T-helper 1 cell treated with Interleukin-12 subunit alpha and Interleukin-12 subunit beta and Interleukin-4 antibody, amounts not matched to agents 30 μg/mL and 1 μg/mL, for 36 hours (primary cell): ENCODE results near the gene IGF1.
A peak's percentile ranks its signal among the peaks of the same experiment; 100 is the strongest.

Experiments
- H3K27ac Mint-ChIP-seq: one replicate; pipeline ENCODE4 v1.8.0; 2021; ENCODE audit warnings: mild to moderate bottlenecking, mixed read lengths
- H3K27me3 Mint-ChIP-seq: one replicate; pipeline ENCODE4 v1.8.0; 2021; ENCODE audit warnings: low read depth, mixed read lengths
- H3K36me3 Mint-ChIP-seq: one replicate; pipeline ENCODE4 v1.8.0; 2021; ENCODE audit warnings: low read depth, mixed read lengths
- H3K4me1 Mint-ChIP-seq: one replicate; pipeline ENCODE4 v1.8.0; 2021; ENCODE audit warnings: low read depth, mixed read lengths
- H3K4me3 Mint-ChIP-seq: one replicate; pipeline ENCODE4 v1.8.0; 2021; ENCODE audit warnings: mild to moderate bottlenecking, moderate library complexity, mixed read lengths
- H3K9me3 Mint-ChIP-seq: one replicate; pipeline ENCODE4 v1.8.0; 2021; ENCODE audit warnings: mixed read lengths

IGF1 gene

DNA sequence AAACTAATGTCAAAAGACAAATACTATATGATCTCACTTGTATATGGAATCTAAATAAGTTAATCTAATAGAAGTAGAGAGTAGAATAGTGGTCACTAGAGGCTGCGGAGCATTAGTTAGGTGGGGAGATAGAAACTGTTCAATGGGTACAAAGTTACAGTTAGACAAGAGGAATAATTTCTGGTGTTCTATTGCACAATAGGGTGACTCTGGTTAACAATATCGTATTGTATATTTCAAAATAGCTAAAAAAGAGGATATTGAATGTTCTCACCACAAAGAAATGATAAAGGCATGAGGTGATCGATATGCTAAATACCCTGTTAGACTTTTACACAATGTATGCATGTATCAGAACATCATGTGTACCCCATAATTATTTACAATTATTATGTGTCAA is 42.9 kb downstream of the IGF1 start:
- Mint-ChIP-seq H3K36me3 (no peaks in the 10 kb centered on the region), H3K9me3 (no peaks in the 10 kb centered on the region), H3K4me3 (no peak overlapping the region), H3K27ac (no peak overlapping the region), H3K4me1 (no peaks in the 10 kb centered on the region), H3K27me3 (no peaks in the 10 kb centered on the region)

DNA sequence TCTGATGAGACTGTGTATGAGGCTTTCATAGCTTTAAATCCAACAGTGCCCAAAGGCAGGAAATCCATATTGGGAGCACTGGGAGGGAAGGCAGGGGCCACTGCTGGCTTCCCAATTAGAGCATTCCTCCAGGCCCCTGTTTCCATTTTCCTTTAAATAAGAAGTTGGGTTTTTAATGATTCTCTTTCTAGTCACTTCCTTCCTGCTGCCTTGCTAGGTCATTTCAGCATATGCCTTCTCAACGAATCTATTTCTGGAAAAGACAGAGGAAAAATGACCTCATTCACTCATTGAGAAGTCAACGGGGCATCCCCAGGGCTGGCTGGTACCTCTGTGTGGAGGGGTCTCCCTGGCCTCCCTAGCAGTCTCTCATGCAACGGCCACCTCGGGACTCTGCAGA is 43.5 kb downstream of the IGF1 start:
- H3K4me1 Mint-ChIP-seq: no peaks in the 10 kb centered on the region
- H3K27me3 Mint-ChIP-seq: no peaks in the 10 kb centered on the region
- H3K4me3 Mint-ChIP-seq: no peak overlapping the region
- H3K27ac Mint-ChIP-seq: no peak overlapping the region
- no peaks in the 10 kb centered on the region for H3K36me3 Mint-ChIP-seq
- H3K9me3 Mint-ChIP-seq: no peaks in the 10 kb centered on the region

DNA sequence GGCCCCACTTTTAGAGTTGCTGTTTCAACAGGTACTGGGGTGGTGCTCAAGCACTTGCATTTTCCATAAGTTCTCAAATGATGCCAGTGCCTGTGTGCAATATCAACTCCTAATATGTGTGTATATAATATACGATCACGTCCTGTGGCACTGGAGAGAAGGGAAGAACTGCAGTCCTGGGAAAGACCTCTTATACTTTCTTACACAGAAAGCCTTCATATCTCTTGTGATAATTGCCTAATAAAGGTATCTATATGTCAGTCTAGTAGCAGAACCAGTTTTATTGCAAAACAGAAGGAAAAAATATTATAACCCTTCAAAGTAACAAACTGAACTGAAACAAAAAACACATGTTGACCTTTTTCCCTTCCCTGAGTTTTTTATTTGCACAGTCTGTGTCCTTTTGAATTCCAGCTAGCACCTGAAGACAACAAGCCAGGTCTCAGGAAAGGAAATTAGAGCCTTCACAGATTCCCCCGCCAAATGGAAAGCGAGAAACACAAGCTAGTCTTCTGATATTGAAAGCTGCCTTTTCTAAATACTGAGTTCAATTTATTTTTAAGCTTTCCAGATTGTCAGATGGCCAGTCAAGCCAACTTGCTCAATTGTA is 44.4 kb downstream of the IGF1 start:
- H3K36me3 Mint-ChIP-seq: no peaks in the 10 kb centered on the region
- no peak overlapping the region for H3K4me3 Mint-ChIP-seq
- H3K4me1 Mint-ChIP-seq: no peaks in the 10 kb centered on the region
- H3K9me3 Mint-ChIP-seq: no peaks in the 10 kb centered on the region
- peaks cover 2% of the 10 kb centered on the region for H3K27me3 Mint-ChIP-seq
- H3K27ac Mint-ChIP-seq: no peak overlapping the region

DNA sequence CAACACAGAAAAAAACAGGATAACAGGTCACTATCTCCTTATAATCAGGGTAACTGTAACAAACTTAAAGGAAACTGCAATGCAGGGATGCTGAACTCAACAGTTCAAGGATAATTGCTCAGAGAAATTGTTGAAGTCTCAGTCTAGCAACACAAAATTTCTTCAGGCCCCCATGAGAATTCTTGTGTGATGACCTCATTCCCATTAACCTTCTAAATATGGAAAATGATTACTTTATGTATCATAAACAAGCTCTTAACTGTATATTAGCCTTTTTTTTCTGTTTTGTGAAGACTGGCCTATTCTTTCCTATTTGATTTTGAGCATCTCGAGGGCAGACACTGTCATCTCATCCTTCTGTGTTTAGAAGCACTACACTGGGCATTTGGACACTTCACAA is 47.1 kb downstream of the IGF1 start:
- no peak overlapping the region for H3K27ac Mint-ChIP-seq
- no peaks in the 10 kb centered on the region for H3K4me1 Mint-ChIP-seq
- no peaks in the 10 kb centered on the region for H3K9me3 Mint-ChIP-seq
- H3K4me3 Mint-ChIP-seq: no peak overlapping the region
- peaks cover 6% of the 10 kb centered on the region for H3K27me3 Mint-ChIP-seq
- no peaks in the 10 kb centered on the region for H3K36me3 Mint-ChIP-seq

DNA sequence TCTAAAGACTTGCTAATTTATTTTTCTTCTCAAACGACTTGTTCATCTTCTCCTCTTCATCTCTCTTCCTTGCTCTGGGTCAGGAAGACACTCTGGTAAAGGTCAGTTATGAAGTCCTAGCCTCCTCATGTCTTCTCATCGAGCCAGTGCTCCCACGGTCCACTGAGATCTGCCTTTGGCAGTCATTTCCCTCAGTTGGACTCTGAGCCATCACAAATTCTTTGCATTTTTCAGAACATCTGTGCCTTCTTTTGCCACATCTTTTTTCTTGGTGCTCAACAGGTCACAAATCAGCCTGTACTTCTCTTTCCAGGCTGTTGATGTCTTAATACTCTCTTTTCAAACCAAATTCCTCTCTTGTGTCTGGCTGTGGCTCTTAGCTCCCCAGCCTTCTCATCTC is 49.7 kb downstream of the IGF1 start:
- Mint-ChIP-seq H3K36me3 (no peaks in the 10 kb centered on the region), H3K27me3 (peaks cover 6% of the 10 kb centered on the region), H3K27ac (no peak overlapping the region), H3K4me3 (no peak overlapping the region), H3K9me3 (no peaks in the 10 kb centered on the region), H3K4me1 (no peaks in the 10 kb centered on the region)

DNA sequence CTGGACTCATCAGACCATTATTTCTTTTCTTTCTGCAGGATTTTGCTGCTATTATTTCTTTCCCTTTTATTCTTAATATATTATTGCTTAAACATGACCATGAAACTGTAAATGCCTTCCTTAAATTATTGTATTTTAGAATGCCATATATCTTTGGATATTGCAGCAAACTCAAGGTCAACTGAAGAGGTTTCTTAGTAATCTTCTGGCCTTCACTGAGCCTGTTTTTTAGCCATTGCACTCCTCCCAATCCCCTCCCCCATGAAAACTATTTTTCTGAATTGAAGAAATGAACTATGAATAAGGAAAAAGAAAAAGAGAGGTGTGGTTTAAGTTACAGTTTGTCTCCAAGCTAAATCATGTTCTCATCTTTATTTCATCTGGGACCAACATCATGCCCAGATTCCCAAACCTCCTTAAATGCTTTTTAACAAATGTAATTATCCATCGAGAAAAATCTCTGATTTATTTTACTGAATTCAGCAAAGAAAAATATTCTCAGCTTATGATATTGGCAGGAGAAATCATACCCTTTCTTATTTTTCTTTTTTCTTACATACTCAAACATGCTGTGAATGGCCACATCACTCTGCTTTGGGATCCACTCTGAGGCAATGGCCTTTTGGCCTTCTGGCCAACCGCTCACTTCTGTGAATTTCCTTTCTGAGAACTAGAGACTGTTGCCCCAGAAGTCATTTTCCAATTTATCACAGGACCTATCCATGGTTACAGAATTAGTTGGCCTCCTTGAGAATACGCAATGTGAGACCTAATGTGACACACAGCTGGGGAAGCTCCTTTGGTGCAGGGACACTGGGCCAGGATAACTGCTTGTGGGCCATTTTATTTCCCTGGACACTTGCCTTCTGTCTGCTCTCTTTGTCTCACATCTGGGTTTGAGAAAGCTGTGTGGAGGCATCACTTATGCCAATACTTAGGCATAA is 50.9 kb downstream of the IGF1 start:
- no peaks in the 10 kb centered on the region for H3K4me1 Mint-ChIP-seq
- H3K27me3 Mint-ChIP-seq: peaks cover 6% of the 10 kb centered on the region
- no peaks in the 10 kb centered on the region for H3K36me3 Mint-ChIP-seq
- H3K9me3 Mint-ChIP-seq: peaks cover 4% of the 10 kb centered on the region
- H3K27ac Mint-ChIP-seq: no peak overlapping the region
- no peak overlapping the region for H3K4me3 Mint-ChIP-seq

DNA sequence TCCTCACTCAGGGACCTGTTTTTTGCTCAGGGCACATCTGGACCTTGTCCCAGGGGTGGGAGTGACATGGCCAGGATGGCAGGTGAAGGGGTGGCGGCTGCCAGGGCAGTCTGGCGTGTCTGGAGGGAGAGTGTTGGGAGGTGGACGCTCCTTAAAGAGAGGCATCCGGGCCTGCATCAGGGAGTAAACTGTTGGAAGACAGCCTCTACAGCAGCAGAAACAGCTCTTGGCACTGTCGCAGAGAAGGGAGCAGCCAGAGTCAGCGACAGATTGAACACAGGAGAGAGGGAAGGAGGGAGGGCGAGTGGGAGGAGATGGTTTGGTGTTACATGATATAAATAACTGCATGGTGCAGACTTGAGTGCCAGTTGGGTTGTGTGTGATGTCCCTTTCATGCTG is 52.8 kb downstream of the IGF1 start:
- H3K27ac Mint-ChIP-seq: no peak overlapping the region
- peaks cover 10% of the 10 kb centered on the region for H3K9me3 Mint-ChIP-seq
- peaks cover 6% of the 10 kb centered on the region for H3K27me3 Mint-ChIP-seq
- peaks cover 4% of the 10 kb centered on the region for H3K4me1 Mint-ChIP-seq
- H3K36me3 Mint-ChIP-seq: peaks cover 1% of the 10 kb centered on the region
- no peak overlapping the region for H3K4me3 Mint-ChIP-seq

DNA sequence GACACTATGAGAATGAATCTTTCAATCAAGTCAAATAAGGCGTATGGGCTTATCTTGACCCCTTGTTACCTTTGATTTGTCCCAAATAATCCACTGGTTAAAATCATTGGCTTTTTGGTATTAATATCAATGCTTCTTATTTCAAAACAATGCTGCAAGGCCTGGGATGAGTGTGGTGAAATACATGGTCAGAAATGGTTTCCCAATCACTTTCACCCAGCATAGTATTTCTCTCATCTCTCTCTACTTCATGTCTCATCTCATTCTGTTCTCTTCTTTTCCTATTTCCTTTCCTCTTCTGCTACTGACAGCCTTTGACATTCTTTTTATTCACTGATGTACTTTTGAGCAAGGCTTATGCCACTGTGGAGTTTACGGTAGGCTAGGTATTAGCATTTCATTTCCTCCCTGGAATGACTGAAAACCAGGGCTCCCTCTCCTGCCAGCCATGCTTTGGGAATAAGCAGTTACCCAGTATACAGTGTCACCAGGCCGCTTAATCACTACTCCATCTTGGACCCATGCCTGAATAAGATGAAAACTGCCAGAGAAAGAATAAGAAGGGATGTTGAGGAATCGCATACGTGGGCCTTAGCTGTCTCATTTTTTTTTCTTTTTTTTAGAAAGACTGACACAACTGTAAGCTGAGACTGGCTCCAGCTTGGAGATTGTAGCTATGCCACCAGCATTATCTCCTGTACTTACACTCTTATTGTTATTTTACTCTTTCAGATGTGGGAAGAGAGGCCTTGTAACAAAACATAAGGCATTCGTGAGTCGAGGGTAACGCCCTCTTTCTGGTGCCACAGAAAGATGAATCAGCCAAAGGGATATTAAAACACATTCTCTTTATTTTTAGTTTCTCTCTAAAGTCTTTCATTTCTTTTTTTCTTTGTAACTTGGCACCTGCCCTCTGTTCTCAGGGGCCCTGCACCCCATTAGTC is 53.5 kb downstream of the IGF1 start:
- H3K27ac Mint-ChIP-seq: no peak overlapping the region
- peaks cover 6% of the 10 kb centered on the region for H3K27me3 Mint-ChIP-seq
- no peak overlapping the region for H3K4me3 Mint-ChIP-seq
- H3K36me3 Mint-ChIP-seq: peaks cover 1% of the 10 kb centered on the region
- peaks cover 5% of the 10 kb centered on the region for H3K4me1 Mint-ChIP-seq
- H3K9me3 Mint-ChIP-seq: peaks cover 10% of the 10 kb centered on the region

DNA sequence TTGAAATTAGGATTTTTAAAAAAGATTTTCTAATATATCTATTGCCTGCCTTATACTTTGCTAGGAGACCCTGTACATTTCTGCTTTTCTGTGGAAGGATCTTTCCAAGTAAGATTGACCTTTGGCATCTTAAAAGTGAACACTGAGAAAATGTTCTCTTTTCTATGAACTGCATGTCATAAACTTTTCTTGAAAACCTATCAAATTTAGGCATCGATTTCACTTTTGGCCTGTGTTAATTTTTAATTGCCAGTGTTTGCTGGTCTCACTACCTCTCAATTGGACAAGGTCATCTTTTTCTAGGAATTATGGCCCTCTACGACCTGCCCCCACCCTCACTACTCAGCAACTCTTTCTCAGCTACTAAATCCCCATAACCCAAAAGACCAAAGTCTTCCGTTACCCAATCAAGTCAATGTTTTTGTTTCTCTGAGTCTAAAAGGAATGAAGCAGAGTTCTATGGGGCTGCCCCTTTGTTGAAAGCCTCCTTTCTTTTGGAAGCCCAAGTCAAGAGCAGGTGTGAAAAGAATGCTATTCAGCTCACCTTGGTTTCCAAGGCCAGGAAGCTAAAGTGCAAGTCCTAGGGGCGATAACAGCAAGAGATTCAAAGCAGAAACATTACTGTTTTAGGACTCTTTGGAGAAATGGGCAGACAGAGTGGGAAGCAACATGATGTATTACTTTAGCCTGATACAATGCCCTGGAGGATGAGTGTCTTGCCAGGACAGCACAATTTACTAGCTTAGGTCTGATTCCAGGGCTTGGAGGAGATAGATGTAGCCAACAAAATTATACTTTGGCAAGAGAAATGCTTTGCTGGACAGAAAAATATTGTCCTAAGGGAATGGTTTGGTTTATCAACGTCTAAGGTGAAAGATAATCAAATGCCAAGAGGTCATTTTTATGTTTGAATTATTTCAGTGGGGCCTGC is 55.0 kb downstream of the IGF1 start:
- H3K9me3 Mint-ChIP-seq: peaks cover 10% of the 10 kb centered on the region

DNA sequence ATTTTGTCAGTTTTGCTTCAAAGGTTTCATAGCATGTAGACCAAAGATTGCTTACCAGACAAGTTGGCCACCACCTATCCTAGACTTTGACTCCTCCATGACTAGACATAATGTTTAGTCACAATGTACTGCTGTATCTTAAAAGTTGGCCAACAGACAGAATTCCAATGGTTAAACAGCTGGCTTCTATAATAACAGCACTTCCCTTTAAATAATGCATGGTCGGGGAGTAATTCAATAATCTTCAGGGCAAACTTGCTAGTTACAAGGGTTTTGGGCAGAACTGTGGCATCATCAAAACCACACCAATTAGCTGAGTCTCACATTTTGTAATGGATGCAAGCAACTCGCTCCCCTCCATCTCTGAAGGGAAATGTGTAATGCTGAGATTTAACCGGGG is 56.9 kb downstream of the IGF1 start:
- H3K27me3 Mint-ChIP-seq: peaks cover 6% of the 10 kb centered on the region
- H3K27ac Mint-ChIP-seq: no peak overlapping the region
- no peak overlapping the region for H3K4me3 Mint-ChIP-seq
- peaks cover 10% of the 10 kb centered on the region for H3K9me3 Mint-ChIP-seq
- H3K36me3 Mint-ChIP-seq: peaks cover 1% of the 10 kb centered on the region
- H3K4me1 Mint-ChIP-seq: peaks cover 17% of the 10 kb centered on the region

More for the DNA sequence above, 55.0 kb downstream of the IGF1 start:
- Mint-ChIP-seq H3K4me1 (peaks cover 14% of the 10 kb centered on the region), H3K27me3 (no peaks in the 10 kb centered on the region), H3K36me3 (peaks cover 1% of the 10 kb centered on the region), H3K4me3 (no peak overlapping the region), H3K27ac (no peak overlapping the region)

DNA sequence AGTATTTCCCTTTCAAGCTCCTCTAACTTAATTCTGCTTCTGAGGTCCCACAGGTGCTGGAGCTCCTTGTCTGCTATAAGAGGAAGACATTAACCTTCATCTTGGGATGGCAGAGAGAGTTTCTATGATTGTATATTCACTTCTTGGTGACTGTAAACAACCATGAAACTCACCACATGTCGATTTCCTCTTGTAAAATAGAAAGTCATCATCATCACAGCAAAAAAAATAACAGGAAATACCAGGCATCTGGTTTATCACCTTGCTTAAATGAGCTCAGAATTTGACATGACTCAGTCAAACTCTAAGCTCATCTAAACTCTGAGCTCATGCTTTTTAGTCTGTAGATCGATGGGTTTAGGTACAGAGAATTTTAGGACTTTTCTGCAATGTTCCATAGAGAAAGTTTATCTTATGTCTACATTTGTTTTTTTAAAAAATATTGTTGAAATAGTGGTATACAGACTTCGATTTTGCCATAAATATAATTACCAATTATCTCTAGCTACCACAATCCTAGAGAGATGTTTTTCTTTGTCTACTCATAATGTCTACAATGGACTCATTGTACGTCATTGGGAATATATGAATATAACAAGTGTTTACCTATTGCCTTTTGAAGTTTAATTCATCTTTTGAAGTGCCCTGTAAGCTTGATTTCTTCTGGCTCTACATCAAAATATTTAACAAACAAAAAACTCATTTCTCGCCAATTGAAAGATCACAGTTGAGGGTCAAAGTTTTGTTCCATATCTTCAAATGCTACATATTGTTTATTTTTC is 58.4 kb downstream of the IGF1 start:
- H3K9me3 Mint-ChIP-seq: peaks cover 10% of the 10 kb centered on the region
- peaks cover 10% of the 10 kb centered on the region for H3K27me3 Mint-ChIP-seq
- no peak overlapping the region for H3K4me3 Mint-ChIP-seq
- H3K4me1 Mint-ChIP-seq: peaks cover 17% of the 10 kb centered on the region
- H3K27ac Mint-ChIP-seq: peak overlapping the region; percentile 73
- H3K36me3 Mint-ChIP-seq: peaks cover 1% of the 10 kb centered on the region

DNA sequence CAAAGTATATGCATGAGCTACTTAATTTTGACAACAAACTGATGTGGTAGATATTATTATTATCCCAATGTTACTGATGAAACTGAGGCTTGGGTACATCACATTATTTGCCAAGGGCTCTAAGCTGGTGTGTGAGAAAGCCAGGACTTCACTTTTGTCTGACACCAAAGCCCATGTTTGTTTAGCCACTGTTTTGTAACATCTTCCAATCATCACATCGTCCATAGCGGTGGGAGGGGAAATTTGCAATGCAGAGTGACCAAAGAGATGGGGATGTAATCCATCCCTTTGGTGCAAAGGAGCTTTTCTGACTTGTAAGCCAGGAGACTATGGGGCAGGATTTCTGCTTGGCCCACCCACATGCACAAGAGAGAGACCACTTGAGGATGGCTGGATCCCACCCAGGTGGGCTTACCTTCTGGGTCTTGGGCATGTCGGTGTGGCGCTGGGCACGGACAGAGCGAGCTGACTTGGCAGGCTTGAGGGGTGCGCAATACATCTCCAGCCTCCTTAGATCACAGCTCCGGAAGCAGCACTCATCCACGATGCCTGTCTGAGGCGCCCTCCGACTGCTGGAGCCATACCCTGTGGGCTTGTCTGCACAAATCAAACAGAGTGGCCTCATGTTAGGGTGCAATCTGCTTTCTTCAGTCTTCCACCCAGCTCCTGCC is 61.1 kb downstream of the IGF1 start:
- Mint-ChIP-seq H3K4me3 (no peak overlapping the region), H3K9me3 (peaks cover 5% of the 10 kb centered on the region), H3K27ac (no peak overlapping the region), H3K4me1 (peaks cover 17% of the 10 kb centered on the region), H3K36me3 (peaks cover 1% of the 10 kb centered on the region), H3K27me3 (peaks cover 13% of the 10 kb centered on the region)

DNA sequence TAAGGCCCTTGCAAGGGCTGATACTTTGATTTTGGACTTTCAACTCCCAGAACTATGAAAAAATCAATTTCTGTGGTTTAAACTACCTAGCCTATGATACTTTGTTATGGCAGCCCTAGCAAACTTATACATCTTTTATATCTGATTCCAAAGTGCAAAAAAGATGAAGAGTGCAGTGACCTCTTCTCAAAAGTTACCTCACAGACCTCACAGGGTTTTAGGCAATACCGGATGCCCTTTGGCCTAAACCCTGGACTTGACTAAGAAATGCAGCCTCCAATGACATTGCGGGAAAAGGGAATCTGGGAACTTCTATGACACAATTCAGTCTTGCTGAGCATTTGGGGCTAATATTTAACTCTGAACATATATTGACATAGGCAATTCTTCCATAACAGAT is 63.3 kb downstream of the IGF1 start:
- H3K4me3 Mint-ChIP-seq: no peak overlapping the region
- H3K27ac Mint-ChIP-seq: no peak overlapping the region
- H3K36me3 Mint-ChIP-seq: no peaks in the 10 kb centered on the region
- H3K4me1 Mint-ChIP-seq: peaks cover 13% of the 10 kb centered on the region
- H3K9me3 Mint-ChIP-seq: no peaks in the 10 kb centered on the region
- peaks cover 17% of the 10 kb centered on the region for H3K27me3 Mint-ChIP-seq
